Measurements from ENCODE around the gene TBC1D4. TPM values are rescaled to one million over a fixed set of nuclear protein-coding genes. Genes with fewer than 3 reads are reported as not detected.

The TBC1D4 gene
- total and polyA plus RNA-seq, 9 of the 15 experiments (the other 6 are each of a cell fraction or from before 2014, with no cell fraction given) = 2.8 to 12.3 (median 7.0) TPM

DNA sequence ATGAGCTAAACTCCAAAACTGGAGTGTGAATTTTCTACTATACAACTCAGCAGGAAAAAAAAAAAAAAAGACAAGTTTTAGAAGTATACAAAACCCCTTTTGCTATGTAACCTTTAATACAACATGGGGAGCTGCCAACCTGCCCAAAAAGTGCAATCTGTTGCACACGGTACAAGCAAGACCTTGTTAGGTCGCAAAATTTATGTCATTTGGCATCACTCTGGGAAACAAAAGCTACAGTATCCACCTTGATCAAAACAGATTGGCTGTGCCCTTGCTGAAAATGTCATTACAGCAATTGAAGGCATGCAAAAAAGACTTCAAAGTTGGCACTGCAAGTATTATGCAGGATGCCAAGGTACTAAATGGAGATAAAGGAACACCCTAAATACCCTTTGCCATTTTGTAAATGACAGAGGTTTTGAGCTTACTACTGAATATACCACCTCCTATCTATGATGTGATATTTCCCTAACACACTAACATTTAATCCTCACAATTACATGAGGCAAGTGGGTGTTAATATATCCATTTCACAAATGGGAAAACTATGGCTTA lies 150.1 kb downstream of the TBC1D4 start:
- intact Hi-C loops (cut with micrococcal nuclease) = no loop called here
- ChIA-PET POLR2A (no interaction called here), CTCF (ENCODE audit: low intra/inter-chr PET ratio) (no interaction called here)
- ATAC-seq = no peak
- Histone ChIP-seq H2AFZ (ENCODE audit: low read depth, low read length) (no peak overlapping the region), H3K27me3 (ENCODE audit: control insufficient read depth in 2 of 2, insufficient read depth in 2 of 2, low read length in 2 of 2) (no peaks in the 10 kb centered on the region), H3K9me1 (ENCODE audit: control insufficient read depth, insufficient read depth, low read length) (no peaks in the 10 kb centered on the region), H3K79me2 (ENCODE audit: control insufficient read depth, insufficient read depth, low read length) (no peaks in the 10 kb centered on the region), H4K20me1 (replicated peaks; ENCODE audit: control insufficient read depth, insufficient read depth, low read length) (no peaks in the 10 kb centered on the region), H3K9ac (ENCODE audit: insufficient read depth in 1 of 2, low read depth in 2 of 2, low read length in 2 of 2) (no peak overlapping the region), H3K36me3 (ENCODE audit: control insufficient read depth, insufficient read depth, low read length) (0 out of 3 replicates have a peak, but pooled peaks cover 3% of the 10 kb centered on the region), H3K27ac (ENCODE audit: extremely low read depth, low read depth, low read length) (no peak overlapping the region), H3K4me3 (no peak overlapping the region), H3K4me1 (replicated peaks in 1 of 2; ENCODE audit: control insufficient read depth in 2 of 2, insufficient read depth in 2 of 2, low read length in 2 of 2) (no peaks in the 10 kb centered on the region), H3K9me3 (replicated peaks; ENCODE audit: control insufficient read depth, insufficient read depth, low read depth, low read length) (no peaks in the 10 kb centered on the region), H3K4me2 (ENCODE audit: insufficient read depth, low read length) (no peak overlapping the region)
- no TSS peak for BruUV-seq (replicated peaks)
- WGBS (ENCODE audit: insufficient coverage, low coverage, missing lambda C conversion rate) = 40% methylated on average over 1 of the region's 2 CpGs
- TF ChIP-seq, protein P1, sequence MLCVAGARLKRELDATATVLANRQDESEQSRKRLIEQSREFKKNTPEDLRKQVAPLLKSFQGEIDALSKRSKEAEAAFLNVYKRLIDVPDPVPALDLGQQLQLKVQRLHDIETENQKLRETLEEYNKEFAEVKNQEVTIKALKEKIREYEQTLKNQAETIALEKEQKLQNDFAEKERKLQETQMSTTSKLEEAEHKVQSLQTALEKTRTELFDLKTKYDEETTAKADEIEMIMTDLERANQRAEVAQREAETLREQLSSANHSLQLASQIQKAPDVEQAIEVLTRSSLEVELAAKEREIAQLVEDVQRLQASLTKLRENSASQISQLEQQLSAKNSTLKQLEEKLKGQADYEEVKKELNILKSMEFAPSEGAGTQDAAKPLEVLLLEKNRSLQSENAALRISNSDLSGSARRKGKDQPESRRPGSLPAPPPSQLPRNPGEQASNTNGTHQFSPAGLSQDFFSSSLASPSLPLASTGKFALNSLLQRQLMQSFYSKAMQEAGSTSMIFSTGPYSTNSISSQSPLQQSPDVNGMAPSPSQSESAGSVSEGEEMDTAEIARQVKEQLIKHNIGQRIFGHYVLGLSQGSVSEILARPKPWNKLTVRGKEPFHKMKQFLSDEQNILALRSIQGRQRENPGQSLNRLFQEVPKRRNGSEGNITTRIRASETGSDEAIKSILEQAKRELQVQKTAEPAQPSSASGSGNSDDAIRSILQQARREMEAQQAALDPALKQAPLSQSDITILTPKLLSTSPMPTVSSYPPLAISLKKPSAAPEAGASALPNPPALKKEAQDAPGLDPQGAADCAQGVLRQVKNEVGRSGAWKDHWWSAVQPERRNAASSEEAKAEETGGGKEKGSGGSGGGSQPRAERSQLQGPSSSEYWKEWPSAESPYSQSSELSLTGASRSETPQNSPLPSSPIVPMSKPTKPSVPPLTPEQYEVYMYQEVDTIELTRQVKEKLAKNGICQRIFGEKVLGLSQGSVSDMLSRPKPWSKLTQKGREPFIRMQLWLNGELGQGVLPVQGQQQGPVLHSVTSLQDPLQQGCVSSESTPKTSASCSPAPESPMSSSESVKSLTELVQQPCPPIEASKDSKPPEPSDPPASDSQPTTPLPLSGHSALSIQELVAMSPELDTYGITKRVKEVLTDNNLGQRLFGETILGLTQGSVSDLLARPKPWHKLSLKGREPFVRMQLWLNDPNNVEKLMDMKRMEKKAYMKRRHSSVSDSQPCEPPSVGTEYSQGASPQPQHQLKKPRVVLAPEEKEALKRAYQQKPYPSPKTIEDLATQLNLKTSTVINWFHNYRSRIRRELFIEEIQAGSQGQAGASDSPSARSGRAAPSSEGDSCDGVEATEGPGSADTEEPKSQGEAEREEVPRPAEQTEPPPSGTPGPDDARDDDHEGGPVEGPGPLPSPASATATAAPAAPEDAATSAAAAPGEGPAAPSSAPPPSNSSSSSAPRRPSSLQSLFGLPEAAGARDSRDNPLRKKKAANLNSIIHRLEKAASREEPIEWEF (CRISPR knock-in tag; IDR thresholded peaks at IDR 0.05) = no peak
- TF ChIP-seq RBM22 (IDR thresholded peaks at IDR 0.05; ENCODE audit: low read depth, low read length, poor library complexity, severe bottlenecking) (no peak), SMARCA5 (IDR thresholded peaks at IDR 0.05) (no peak), ZNF586 (CRISPR knock-in tag; conservative IDR thresholded peaks at IDR 0.05) (no peak), ZNF445 (CRISPR knock-in tag; IDR thresholded peaks at IDR 0.05; ENCODE audit: low read depth) (no peak), IFI16 (CRISPR knock-in tag; IDR thresholded peaks at IDR 0.05) (no peak)
- no peak for FAIRE-seq
- no peak for DNase-seq (ENCODE audit: extremely low read depth in 1 of 4, low spot score in 3 of 4)
- in situ Hi-C loops (cut with MboI) = no loop called here

Measured in K562 (cell line).